Nephron (organoid): ENCODE results near the gene CHRM5.
A peak's percentile ranks its signal among the peaks of the same experiment; 100 is the strongest.
"Not testable (repeated sequence)": the region's sequence is repeated elsewhere in the genome, so short reads cannot be mapped to it uniquely, and the experiment has no call there.

ENCODE experiments used
- H3K27ac Mint-ChIP-seq, 3 experiments: 2 replicates each; pipeline ENCODE4 v1.8.0; 2020; ENCODE audit warnings: mixed read lengths in 3 of 3, mild to moderate bottlenecking in 2 of 3, moderate library complexity in 1 of 3
- H3K27me3 Mint-ChIP-seq: 2 replicates; pipeline ENCODE4 v1.8.0; 2021; ENCODE audit warnings: low read depth, mild to moderate bottlenecking, moderate library complexity, mixed read lengths
- H3K36me3 Mint-ChIP-seq: 2 replicates; pipeline ENCODE4 v1.8.0; 2020; ENCODE audit warnings: low read depth, mixed read lengths
- H3K4me1 Mint-ChIP-seq: 2 replicates; pipeline ENCODE4 v1.8.0; 2020; ENCODE audit warnings: mixed read lengths
- H3K4me3 Mint-ChIP-seq, 3 experiments: 2 replicates each; pipeline ENCODE4 v1.8.0; 2020; ENCODE audit warnings: mild to moderate bottlenecking in 3 of 3, mixed read lengths in 3 of 3, moderate library complexity in 2 of 3
- H3K9me3 Mint-ChIP-seq: 2 replicates; pipeline ENCODE4 v1.8.0; 2020; ENCODE audit warnings: mixed read lengths
- TF ChIP-seq, protein P1 (sequence below), 3 experiments: fragments of 200-600 bp; sonication (generic); IDR thresholded peaks; one replicate each; pipeline ENCODE4 v1.5.0; 2021; ENCODE audit warnings: antibody characterized with exemption in 3 of 3; ENCODE audit not compliant: unreplicated experiment in 3 of 3

The CHRM5 gene

GRCh38 chr15:34010921-34011320, 42.6 kb downstream of the CHRM5 start:
- no peaks in the 10 kb centered on the region for H3K27me3 Mint-ChIP-seq
- H3K27ac Mint-ChIP-seq, result peak overlapping the region in 1 of 3 experiments; percentile 9
- H3K4me1 Mint-ChIP-seq, result peaks cover 19% of the 10 kb centered on the region
- TF ChIP-seq, protein P1, sequence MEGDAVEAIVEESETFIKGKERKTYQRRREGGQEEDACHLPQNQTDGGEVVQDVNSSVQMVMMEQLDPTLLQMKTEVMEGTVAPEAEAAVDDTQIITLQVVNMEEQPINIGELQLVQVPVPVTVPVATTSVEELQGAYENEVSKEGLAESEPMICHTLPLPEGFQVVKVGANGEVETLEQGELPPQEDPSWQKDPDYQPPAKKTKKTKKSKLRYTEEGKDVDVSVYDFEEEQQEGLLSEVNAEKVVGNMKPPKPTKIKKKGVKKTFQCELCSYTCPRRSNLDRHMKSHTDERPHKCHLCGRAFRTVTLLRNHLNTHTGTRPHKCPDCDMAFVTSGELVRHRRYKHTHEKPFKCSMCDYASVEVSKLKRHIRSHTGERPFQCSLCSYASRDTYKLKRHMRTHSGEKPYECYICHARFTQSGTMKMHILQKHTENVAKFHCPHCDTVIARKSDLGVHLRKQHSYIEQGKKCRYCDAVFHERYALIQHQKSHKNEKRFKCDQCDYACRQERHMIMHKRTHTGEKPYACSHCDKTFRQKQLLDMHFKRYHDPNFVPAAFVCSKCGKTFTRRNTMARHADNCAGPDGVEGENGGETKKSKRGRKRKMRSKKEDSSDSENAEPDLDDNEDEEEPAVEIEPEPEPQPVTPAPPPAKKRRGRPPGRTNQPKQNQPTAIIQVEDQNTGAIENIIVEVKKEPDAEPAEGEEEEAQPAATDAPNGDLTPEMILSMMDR (IDR thresholded peaks at IDR 0.05; ENCODE audit: unreplicated experiment in 3 of 3), result no peak
- no peak overlapping the region for H3K4me3 Mint-ChIP-seq
- no peaks in the 10 kb centered on the region for H3K9me3 Mint-ChIP-seq
- no peaks in the 10 kb centered on the region for H3K36me3 Mint-ChIP-seq

DNA sequence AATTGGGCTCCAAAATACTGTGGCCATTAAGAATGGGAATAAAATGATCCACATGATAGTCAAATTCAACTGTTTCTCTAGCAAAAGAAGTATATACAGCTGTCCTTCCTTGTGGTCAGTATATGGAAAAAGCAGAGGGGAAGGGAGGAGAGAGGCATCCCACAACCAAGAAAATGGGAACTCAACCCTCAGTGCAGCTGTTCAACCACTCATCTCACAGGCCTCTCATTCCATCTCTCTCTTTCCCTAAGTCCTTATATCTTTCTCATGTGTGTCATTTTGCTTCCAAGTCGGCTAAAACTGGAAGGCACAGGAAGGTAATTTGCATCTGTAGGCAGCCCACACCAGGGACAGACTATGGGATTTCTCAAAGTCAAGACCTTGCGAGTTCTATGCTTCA, 43.2 kb downstream of the CHRM5 start:
- Mint-ChIP-seq H3K4me1 (peaks cover 19% of the 10 kb centered on the region), H3K9me3 (no peaks in the 10 kb centered on the region), H3K27me3 (no peaks in the 10 kb centered on the region), H3K27ac (peak overlapping the region; percentile 7 to 17 (median 9)), H3K36me3 (no peaks in the 10 kb centered on the region), H3K4me3 (no peak overlapping the region)
- TF ChIP-seq, protein P1 (IDR thresholded peaks at IDR 0.05; ENCODE audit: unreplicated experiment in 3 of 3), result no peak

DNA sequence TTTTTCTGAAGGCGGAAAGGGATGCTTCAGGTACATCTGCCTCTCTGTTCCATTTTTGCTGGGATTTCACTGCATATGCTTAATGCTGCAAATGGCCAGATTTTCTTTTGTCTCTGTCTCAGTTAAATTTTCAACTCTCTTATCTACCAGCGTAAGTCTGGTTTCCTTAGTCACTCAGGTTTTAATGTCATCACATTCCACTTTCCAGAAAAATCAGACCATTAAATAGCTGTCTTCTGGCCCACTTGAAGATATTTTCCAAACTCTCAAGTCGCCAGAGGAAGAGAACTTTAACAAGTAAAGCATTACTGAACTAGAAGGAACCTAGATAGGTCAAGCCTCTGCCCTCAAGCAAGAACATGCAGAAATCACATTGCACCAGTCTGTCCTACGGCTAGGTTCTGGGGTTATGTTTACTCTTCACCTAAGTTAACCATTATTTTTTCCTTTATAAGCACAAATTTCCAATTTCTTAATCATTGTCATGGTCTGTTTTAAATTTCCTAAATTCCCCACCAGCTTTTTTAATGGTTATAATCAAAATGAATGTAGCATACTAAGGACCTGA, 44.2 kb downstream of the CHRM5 start:
- no peak overlapping the region for H3K27ac Mint-ChIP-seq
- H3K27me3 Mint-ChIP-seq, result no peaks in the 10 kb centered on the region
- H3K4me3 Mint-ChIP-seq, result no peak overlapping the region
- TF ChIP-seq, protein P1 (IDR thresholded peaks at IDR 0.05; ENCODE audit: unreplicated experiment in 3 of 3), result no peak
- H3K4me1 Mint-ChIP-seq, result peaks cover 19% of the 10 kb centered on the region
- H3K9me3 Mint-ChIP-seq, result no peaks in the 10 kb centered on the region
- peaks cover 4% of the 10 kb centered on the region for H3K36me3 Mint-ChIP-seq

- H3K4me1 Mint-ChIP-seq, result peaks cover 19% of the 10 kb centered on the region
- no peak overlapping the region for H3K4me3 Mint-ChIP-seq
- TF ChIP-seq, protein P1 (IDR thresholded peaks at IDR 0.05; ENCODE audit: unreplicated experiment in 3 of 3), result no peak
- no peaks in the 10 kb centered on the region for H3K27me3 Mint-ChIP-seq
- H3K27ac Mint-ChIP-seq, result peak overlapping the region in 1 of 3 experiments; percentile 14
- H3K36me3 Mint-ChIP-seq, result peaks cover 11% of the 10 kb centered on the region
- peaks cover 2% of the 10 kb centered on the region for H3K9me3 Mint-ChIP-seq
These were observed 45.4 kb downstream of the CHRM5 start for GRCh38 chr15:34013746-34014145.

GRCh38 chr15:34014556-34014955, 46.3 kb downstream of the CHRM5 start:
- Mint-ChIP-seq H3K27ac (peak overlapping the region in 2 of 3 experiments; percentile 31 to 81), H3K4me1 (peaks cover 19% of the 10 kb centered on the region), H3K9me3 (peaks cover 2% of the 10 kb centered on the region), H3K36me3 (peaks cover 11% of the 10 kb centered on the region), H3K27me3 (no peaks in the 10 kb centered on the region), H3K4me3 (no peak overlapping the region)
- TF ChIP-seq, protein P1 (IDR thresholded peaks at IDR 0.05; ENCODE audit: unreplicated experiment in 3 of 3), result no peak

DNA sequence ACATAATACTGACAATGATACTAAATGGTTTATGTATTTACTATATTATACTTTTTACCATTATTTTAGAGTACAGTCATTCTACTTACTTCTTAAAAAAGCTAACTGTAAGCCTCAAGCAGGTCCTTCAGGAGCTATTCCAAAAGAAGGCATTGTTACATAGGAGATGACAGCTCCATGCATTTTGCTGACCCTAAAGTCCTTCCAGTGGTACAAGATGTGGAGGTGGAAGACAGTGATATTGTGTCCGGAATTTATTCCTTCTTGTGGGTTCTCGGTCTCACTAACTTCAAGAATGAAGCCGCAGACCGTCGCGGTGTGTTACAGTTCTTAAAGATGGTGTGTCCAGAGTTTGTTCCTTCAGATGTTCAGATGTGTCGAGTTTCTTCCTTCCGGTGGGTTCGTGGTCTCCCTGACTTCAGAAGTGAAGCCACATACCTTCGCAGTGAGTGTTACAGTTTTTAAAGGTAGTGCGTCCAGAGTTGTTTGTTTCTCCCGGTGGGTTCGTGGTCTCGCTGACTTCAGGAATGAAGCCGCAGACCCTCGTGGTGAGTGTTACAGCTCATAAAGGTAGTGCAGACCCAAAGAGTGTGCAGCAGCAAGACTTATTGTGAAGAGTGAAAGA, 49.8 kb downstream of the CHRM5 start:
- peaks cover 2% of the 10 kb centered on the region for H3K9me3 Mint-ChIP-seq
- TF ChIP-seq, protein P1 (IDR thresholded peaks at IDR 0.05; ENCODE audit: unreplicated experiment in 3 of 3), result no peak
- peaks cover 13% of the 10 kb centered on the region for H3K4me1 Mint-ChIP-seq
- H3K27ac Mint-ChIP-seq, result no peak overlapping the region
- no peak overlapping the region for H3K4me3 Mint-ChIP-seq
- H3K36me3 Mint-ChIP-seq, result peaks cover 19% of the 10 kb centered on the region
- H3K27me3 Mint-ChIP-seq, result no peaks in the 10 kb centered on the region

DNA sequence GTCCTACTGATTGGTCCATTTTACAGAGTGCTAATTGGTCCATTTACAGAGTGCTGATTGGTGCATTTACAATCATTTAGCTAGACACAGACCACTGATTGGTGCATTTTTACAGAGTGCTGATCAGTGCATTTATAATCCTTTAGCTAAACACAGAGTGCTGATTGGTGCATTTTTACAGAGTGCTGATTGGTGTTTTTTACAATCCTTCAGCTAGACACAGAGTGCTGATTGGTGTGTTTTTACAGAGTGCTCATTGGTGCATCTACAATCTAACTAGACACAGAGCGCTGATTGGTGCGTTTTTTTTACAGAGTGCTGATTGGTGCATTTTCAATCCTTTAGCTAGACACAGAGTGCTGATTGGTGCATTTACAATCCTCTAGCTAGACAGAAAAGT, 50.4 kb downstream of the CHRM5 start:
- H3K4me1 Mint-ChIP-seq, H3K27me3 Mint-ChIP-seq, H3K4me3 Mint-ChIP-seq, H3K27ac Mint-ChIP-seq, H3K9me3 Mint-ChIP-seq: not testable (repeated sequence)
- peaks cover 19% of the 10 kb centered on the region for H3K36me3 Mint-ChIP-seq
